ENCODE measurements around the gene PDK2.

The PDK2 gene

GRCh38 chr17:50048988-50049387, 46.2 kb upstream of the PDK2 start:
- Histone ChIP-seq H3K9me3 (ENCODE audit: control insufficient read depth, insufficient read depth, low read length) (no peaks in the 10 kb centered on the region), H4K20me1 (ENCODE audit: control insufficient read depth, insufficient read depth, low read depth, low read length) (no peaks in the 10 kb centered on the region), H3K27me3 (ENCODE audit: control insufficient read depth, low read length) (peaks cover 4% of the 10 kb centered on the region), H3K4me1 (ENCODE audit: control insufficient read depth, low read length) (no peaks in the 10 kb centered on the region), H3F3A (ENCODE audit: control insufficient read depth, insufficient read depth) (no peaks in the 10 kb centered on the region), H3K9me2 (replicated peaks; ENCODE audit: control insufficient read depth, low read length) (no peaks in the 10 kb centered on the region), H3K27ac (ENCODE audit: low read depth, low read length) (no peak overlapping the region), H3K79me2 (ENCODE audit: control insufficient read depth, low read length) (no peaks in the 10 kb centered on the region), H3K4me2 (ENCODE audit: low read length) (no peak overlapping the region), H3K36me3 (ENCODE audit: control insufficient read depth, low read length) (no peaks in the 10 kb centered on the region), H3K4me3 (ENCODE audit: low read length) (no peak overlapping the region)
- TF ChIP-seq CTCF (IDR thresholded peaks at IDR 0.05; ENCODE audit: low read depth, low read length, poor library complexity, severe bottlenecking) (no peak), EZH2phosphoT487 (IDR thresholded peaks at IDR 0.05; ENCODE audit: borderline replicate concordance, low read length) (no peak)

GRCh38 chr17:50049636-50050035, 45.5 kb upstream of the PDK2 start:
- H3K27ac ChIP-seq (ENCODE audit: low read depth, low read length), result no peak overlapping the region
- H3K9me2 ChIP-seq (replicated peaks; ENCODE audit: control insufficient read depth, low read length), result no peaks in the 10 kb centered on the region
- H3K4me3 ChIP-seq (ENCODE audit: low read length), result no peak overlapping the region
- H3K4me1 ChIP-seq (ENCODE audit: control insufficient read depth, low read length), result no peaks in the 10 kb centered on the region
- H3K79me2 ChIP-seq (ENCODE audit: control insufficient read depth, low read length), result no peaks in the 10 kb centered on the region
- no peaks in the 10 kb centered on the region for H3F3A ChIP-seq (ENCODE audit: control insufficient read depth, insufficient read depth)
- H3K9me3 ChIP-seq (ENCODE audit: control insufficient read depth, insufficient read depth, low read length), result no peaks in the 10 kb centered on the region
- H3K4me2 ChIP-seq (ENCODE audit: low read length), result no peak overlapping the region
- H3K27me3 ChIP-seq (ENCODE audit: control insufficient read depth, low read length), result peaks cover 4% of the 10 kb centered on the region
- H4K20me1 ChIP-seq (ENCODE audit: control insufficient read depth, insufficient read depth, low read depth, low read length), result no peaks in the 10 kb centered on the region
- H3K36me3 ChIP-seq (ENCODE audit: control insufficient read depth, low read length), result no peaks in the 10 kb centered on the region
- no peak for TF ChIP-seq EZH2phosphoT487 (IDR thresholded peaks at IDR 0.05; ENCODE audit: borderline replicate concordance, low read length)
- TF ChIP-seq CTCF (IDR thresholded peaks at IDR 0.05; ENCODE audit: low read depth, low read length, poor library complexity, severe bottlenecking), result no peak

DNA sequence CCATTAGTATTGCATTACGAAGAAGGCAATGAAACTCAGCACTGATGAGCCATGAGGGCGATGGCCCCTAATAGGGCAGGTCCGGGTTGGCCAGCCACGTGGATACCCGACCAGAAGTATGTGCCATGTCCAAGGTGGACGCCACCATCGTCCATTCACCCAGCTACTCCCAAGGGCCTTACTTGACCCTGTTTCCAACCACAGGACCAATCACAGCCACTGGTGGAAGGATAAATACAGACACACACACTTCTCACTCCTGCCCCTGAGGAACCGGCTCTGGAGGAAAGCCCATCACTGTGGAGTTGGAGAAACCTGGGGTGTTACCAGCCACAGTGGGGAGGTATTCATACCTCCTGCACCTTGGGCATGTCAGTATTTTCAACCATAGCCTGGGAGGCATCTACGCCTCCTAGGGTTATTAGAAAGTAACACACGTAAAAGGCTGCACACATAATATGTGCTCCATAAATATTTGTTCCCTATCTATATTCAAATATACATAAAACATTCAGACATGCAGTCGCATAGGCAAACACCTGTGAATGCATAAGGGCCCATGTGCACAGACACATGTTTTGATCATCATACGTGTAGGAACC, 44.6 kb upstream of the PDK2 start:
- no peaks in the 10 kb centered on the region for H3F3A ChIP-seq (ENCODE audit: control insufficient read depth, insufficient read depth)
- H4K20me1 ChIP-seq (ENCODE audit: control insufficient read depth, insufficient read depth, low read depth, low read length), result no peaks in the 10 kb centered on the region
- peaks cover 6% of the 10 kb centered on the region for H3K4me1 ChIP-seq (ENCODE audit: control insufficient read depth, low read length)

More for the DNA sequence above, 44.6 kb upstream of the PDK2 start:
- no peak overlapping the region for H3K4me2 ChIP-seq (ENCODE audit: low read length)
- H3K27me3 ChIP-seq (ENCODE audit: control insufficient read depth, low read length), result peaks cover 10% of the 10 kb centered on the region
- no peaks in the 10 kb centered on the region for H3K79me2 ChIP-seq (ENCODE audit: control insufficient read depth, low read length)
- no peak overlapping the region for H3K4me3 ChIP-seq (ENCODE audit: low read length)
- TF ChIP-seq CTCF (IDR thresholded peaks at IDR 0.05; ENCODE audit: low read depth, low read length, poor library complexity, severe bottlenecking), result peak; percentile 47
- TF ChIP-seq EZH2phosphoT487 (IDR thresholded peaks at IDR 0.05; ENCODE audit: borderline replicate concordance, low read length), result no peak
- H3K9me3 ChIP-seq (ENCODE audit: control insufficient read depth, insufficient read depth, low read length), result no peaks in the 10 kb centered on the region
- H3K27ac ChIP-seq (ENCODE audit: low read depth, low read length), result no peak overlapping the region
- no peaks in the 10 kb centered on the region for H3K36me3 ChIP-seq (ENCODE audit: control insufficient read depth, low read length)
- H3K9me2 ChIP-seq (replicated peaks; ENCODE audit: control insufficient read depth, low read length), result no peaks in the 10 kb centered on the region
